ENCODE results near the gene FCAMR. TPM values are rescaled to one million over a fixed set of nuclear protein-coding genes. Genes with fewer than 3 reads are reported as not detected.

The FCAMR gene
- total and polyA plus RNA-seq, 2 donors (not counting 3 experiments of a cell fraction or from before 2014, with no cell fraction given), result not detected

DNA sequence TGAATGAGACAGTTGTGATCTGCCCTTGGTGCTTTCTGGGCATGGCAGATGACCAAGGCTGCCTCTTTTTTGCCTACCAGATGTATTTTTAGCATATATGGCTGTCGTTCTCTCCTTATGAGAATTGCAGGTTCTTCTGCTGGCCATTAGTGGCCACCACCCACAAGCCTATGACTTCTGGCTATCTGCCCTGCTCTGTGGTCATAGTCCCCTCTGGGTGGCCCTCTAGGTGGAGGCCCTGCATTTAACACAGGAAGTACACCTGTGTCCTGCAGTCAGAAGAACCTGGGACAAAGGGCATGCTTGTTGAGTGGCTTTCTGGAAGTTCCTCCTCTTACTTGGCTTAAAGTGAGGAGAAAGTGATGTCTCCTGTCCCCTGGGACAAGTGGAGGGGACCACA lies 6.5 kb downstream of the FCAMR start:
- TF ChIP-seq FOS (IDR thresholded peaks at IDR 0.05; ENCODE audit: borderline replicate concordance, insufficient read depth, low read length) (no peak), EZH2 (IDR thresholded peaks at IDR 0.05; ENCODE audit: borderline replicate concordance, low read depth, low read length, severe bottlenecking) (no peak), JUN (IDR thresholded peaks at IDR 0.05; ENCODE audit: borderline replicate concordance, insufficient read depth, insufficient read length, low read depth) (no peak), GATA2 (IDR thresholded peaks at IDR 0.05; ENCODE audit: insufficient read depth, insufficient read length, low read depth, low read length) (no peak), MAX (IDR thresholded peaks at IDR 0.05; ENCODE audit: insufficient read depth, insufficient read length) (no peak), POLR2AphosphoS5 (IDR thresholded peaks at IDR 0.05; ENCODE audit: insufficient read depth, low read depth, low read length) (no peak), POLR2A (IDR thresholded peaks at IDR 0.05; ENCODE audit: low read depth, low read length) (no peak), MYC (IDR thresholded peaks at IDR 0.05; ENCODE audit: low read depth, low read length) (no peak)
- TF ChIP-seq, protein P1, sequence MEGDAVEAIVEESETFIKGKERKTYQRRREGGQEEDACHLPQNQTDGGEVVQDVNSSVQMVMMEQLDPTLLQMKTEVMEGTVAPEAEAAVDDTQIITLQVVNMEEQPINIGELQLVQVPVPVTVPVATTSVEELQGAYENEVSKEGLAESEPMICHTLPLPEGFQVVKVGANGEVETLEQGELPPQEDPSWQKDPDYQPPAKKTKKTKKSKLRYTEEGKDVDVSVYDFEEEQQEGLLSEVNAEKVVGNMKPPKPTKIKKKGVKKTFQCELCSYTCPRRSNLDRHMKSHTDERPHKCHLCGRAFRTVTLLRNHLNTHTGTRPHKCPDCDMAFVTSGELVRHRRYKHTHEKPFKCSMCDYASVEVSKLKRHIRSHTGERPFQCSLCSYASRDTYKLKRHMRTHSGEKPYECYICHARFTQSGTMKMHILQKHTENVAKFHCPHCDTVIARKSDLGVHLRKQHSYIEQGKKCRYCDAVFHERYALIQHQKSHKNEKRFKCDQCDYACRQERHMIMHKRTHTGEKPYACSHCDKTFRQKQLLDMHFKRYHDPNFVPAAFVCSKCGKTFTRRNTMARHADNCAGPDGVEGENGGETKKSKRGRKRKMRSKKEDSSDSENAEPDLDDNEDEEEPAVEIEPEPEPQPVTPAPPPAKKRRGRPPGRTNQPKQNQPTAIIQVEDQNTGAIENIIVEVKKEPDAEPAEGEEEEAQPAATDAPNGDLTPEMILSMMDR (IDR thresholded peaks at IDR 0.05; ENCODE audit: extremely low read depth in 1 of 2, insufficient read depth in 1 of 2, low read depth in 1 of 2, low read length in 2 of 2), result no peak
- no TSS peak for BruUV-seq (replicated peaks)
- ChIA-PET POLR2A (no interaction called here), CTCF (interaction anchor here (1.3 kb wide), 1 partner anchor 51 kb away, joined by 5 read pairs; no protein-coding TSS in a partner anchor)
- H3K27me3 ChIP-seq (ENCODE audit: control insufficient read depth in 2 of 2, insufficient read depth in 2 of 2, low read length in 2 of 2), result peaks cover 0 to 2% of the 10 kb centered on the region in 2 experiments
- no peak overlapping the region for H3K4me2 ChIP-seq (ENCODE audit: insufficient read depth, low read length)
- H3K4me1 ChIP-seq (ENCODE audit: control insufficient read depth, extremely low read depth, insufficient read depth, low read length), result no peaks in the 10 kb centered on the region
- no peaks in the 10 kb centered on the region for H3K9me1 ChIP-seq (replicated peaks; ENCODE audit: control insufficient read depth, extremely low read depth, insufficient read depth, low read length)
- no peaks in the 10 kb centered on the region for H3K79me2 ChIP-seq (ENCODE audit: control insufficient read depth, insufficient read depth, low read length)
- H3K27ac ChIP-seq (ENCODE audit: insufficient read depth, low read depth, low read length), result no peak overlapping the region
- H3K9me3 ChIP-seq (replicated peaks; ENCODE audit: control insufficient read depth, insufficient read depth, low read length), result no peaks in the 10 kb centered on the region
- no peak overlapping the region for H2AFZ ChIP-seq (ENCODE audit: low read depth, low read length)
- FAIRE-seq, result no peak
- no peak overlapping the region for H3K4me3 ChIP-seq (replicated peaks in 1 of 3; ENCODE audit: insufficient read depth in 1 of 3, low read depth in 1 of 3, low read length in 3 of 3)
- dilution Hi-C loops (cut with MboI; ENCODE audit: extremely low pct_ligation_motif_present, low sequenced_read_pairs) (no loop called here), intact Hi-C loops (cut with micrococcal nuclease) (no loop called here)
- no peak overlapping the region for H3K9ac ChIP-seq (replicated peaks; ENCODE audit: extremely low read depth, insufficient read depth, low read length)
- H3K36me3 ChIP-seq (ENCODE audit: control insufficient read depth in 2 of 2, extremely low read depth in 1 of 2, insufficient read depth in 2 of 2, low read length in 2 of 2), result no peaks in the 10 kb centered on the region
- no peaks in the 10 kb centered on the region for H4K20me1 ChIP-seq (replicated peaks; ENCODE audit: control insufficient read depth, extremely low read depth, insufficient read depth, low read length)
- DNase-seq (ENCODE audit: low read depth, low spot score), result no peak

Measured in endothelial cell of umbilical vein (primary cell).